HL-60 (cell line): Measurements from ENCODE around the gene DTNBP1.

Experiments used
- CTCF ChIP-seq: IDR thresholded peaks from one replicate; pipeline ENCODE4 v1.5.1; 2011; ENCODE audit warnings: low read length, control low read depth, inconsistent platforms; ENCODE audit not compliant: insufficient read depth
- GABPA ChIP-seq: IDR thresholded peaks from 2 replicates; pipeline ENCODE4 v1.6.1; 2012; ENCODE audit warnings: low read depth
- POLR2AphosphoS5 ChIP-seq: IDR thresholded peaks from 2 replicates; pipeline ENCODE4 v1.6.1; 2012; ENCODE audit warnings: low read depth
- REST ChIP-seq: IDR thresholded peaks from 2 replicates; pipeline ENCODE4 v1.6.1; 2012; ENCODE audit warnings: low read depth; ENCODE audit not compliant: insufficient replicate concordance
- SPI1 ChIP-seq: IDR thresholded peaks from 2 replicates; pipeline ENCODE4 v1.6.1; 2012; ENCODE audit warnings: low read depth, mild to moderate bottlenecking, borderline replicate concordance

- TF ChIP-seq CTCF (no peak), POLR2AphosphoS5 (no peak), REST (no peak), GABPA (no peak), SPI1 (no peak)
Observed at GRCh38 chr6:15555101-15556038, 107.5 kb downstream of the DTNBP1 start.
